ENCODE measurements around the gene SPACA6.

The SPACA6 gene

DNA sequence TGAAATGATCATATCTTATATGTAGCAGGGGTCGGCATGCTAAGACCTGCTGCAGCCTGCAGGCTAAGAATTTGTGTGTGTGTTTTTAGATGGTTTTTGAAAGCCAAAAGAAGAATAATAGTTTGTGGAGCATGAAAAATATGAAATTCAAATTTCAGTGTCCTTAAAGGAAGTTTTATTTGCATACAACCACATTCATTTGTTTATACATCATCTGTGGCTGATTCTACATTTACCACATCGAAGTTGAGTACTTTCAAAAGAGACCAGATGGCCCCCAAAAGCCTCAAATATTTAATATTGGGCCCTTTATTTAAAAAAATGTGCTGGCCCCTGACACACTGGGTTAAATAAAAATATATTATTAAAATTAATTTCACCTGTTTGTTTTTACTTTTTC lies 29.4 kb downstream of the SPACA6 start:
- TF ChIP-seq, protein P1, sequence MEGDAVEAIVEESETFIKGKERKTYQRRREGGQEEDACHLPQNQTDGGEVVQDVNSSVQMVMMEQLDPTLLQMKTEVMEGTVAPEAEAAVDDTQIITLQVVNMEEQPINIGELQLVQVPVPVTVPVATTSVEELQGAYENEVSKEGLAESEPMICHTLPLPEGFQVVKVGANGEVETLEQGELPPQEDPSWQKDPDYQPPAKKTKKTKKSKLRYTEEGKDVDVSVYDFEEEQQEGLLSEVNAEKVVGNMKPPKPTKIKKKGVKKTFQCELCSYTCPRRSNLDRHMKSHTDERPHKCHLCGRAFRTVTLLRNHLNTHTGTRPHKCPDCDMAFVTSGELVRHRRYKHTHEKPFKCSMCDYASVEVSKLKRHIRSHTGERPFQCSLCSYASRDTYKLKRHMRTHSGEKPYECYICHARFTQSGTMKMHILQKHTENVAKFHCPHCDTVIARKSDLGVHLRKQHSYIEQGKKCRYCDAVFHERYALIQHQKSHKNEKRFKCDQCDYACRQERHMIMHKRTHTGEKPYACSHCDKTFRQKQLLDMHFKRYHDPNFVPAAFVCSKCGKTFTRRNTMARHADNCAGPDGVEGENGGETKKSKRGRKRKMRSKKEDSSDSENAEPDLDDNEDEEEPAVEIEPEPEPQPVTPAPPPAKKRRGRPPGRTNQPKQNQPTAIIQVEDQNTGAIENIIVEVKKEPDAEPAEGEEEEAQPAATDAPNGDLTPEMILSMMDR (IDR thresholded peaks at IDR 0.05; ENCODE audit: low read depth, low read length, missing control alignments), result no peak
- no peak for DNase-seq (ENCODE audit: low read depth)

DNA sequence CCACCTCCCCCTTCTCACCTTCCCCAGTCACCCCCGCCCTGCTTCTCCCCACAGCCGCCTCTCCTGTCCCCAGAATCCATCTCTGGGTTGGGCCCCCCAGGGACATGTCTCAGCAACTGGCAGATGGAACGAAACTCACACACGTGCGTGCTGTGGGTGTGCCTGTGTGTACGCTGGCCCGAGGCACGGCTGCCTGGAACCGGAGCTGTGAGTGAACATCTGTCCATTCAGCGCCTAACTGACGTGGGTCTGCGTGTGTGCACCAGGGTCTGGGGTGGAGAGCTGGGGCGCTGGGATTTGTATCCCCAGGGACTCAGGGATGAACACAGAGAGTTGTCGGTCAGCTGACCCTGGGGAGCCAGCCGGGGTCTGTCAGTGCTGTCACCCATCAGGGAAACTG lies 31.4 kb downstream of the SPACA6 start:
- H3K4me3 ChIP-seq (ENCODE audit: low read depth, low read length), result no peak overlapping the region
- TF ChIP-seq, protein P1 (IDR thresholded peaks at IDR 0.05; ENCODE audit: low read depth, low read length, missing control alignments), result no peak
- DNase-seq (ENCODE audit: low read depth), result no peak

More for the DNA sequence above, 29.4 kb downstream of the SPACA6 start:
- H3K4me3 ChIP-seq (ENCODE audit: low read depth, low read length), result no peak overlapping the region

GRCh38 chr19:51726049-51726448 lies 32.9 kb downstream of the SPACA6 start:
- no peak overlapping the region for H3K4me3 ChIP-seq (ENCODE audit: low read depth, low read length)
- TF ChIP-seq, protein P1 (IDR thresholded peaks at IDR 0.05; ENCODE audit: low read depth, low read length, missing control alignments), result no peak
- no peak for DNase-seq (ENCODE audit: low read depth)

DNA sequence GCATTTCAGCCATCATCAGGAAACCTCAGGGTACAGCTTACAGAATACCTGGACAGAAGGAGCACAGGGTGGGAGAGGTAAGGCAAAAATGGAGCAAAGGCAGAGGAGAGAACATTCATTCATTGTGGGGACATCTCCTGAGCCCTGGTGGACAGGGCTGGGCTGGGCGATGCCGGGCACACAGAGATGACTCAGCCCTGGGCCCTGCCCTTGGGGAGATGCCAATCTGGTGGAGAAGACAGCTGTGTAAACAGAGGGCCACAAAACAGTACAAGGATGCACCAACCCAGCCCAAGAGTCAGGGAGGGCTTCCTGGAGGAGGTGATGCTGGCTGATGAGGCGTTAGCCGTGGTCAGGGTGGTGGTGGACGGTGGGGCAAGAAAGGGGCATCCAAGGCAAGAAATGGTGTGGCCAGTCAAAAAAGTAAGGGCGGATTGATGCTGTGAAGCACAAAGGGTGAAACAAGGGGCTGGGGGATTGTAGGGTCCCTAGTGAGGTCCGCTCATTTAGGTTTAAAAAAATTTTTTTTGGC lies 34.3 kb downstream of the SPACA6 start:
- no peak overlapping the region for H3K4me3 ChIP-seq (ENCODE audit: low read depth, low read length)
- TF ChIP-seq, protein P1 (IDR thresholded peaks at IDR 0.05; ENCODE audit: low read depth, low read length, missing control alignments), result no peak
- DNase-seq (ENCODE audit: low read depth), result no peak

DNA sequence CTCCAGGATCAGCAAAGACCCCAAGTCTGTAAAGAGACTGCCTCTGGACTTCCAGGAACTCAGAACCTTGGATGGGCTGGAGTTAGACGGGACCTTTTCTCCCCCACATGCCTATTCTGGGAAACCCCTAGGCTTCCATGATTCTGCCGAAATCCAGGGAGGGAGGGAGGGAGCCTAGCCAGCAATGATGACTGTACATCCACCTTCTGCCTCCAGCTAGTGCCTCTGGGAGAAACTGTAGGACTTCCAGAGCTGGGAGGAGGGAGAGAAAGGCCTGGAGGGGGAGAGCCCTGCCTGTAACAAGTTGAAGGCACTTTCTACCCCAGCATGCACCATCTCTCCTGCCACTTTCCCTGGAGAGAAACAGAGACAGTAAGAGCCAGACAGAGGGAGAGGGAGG lies 36.7 kb downstream of the SPACA6 start:
- no peak for DNase-seq (ENCODE audit: low read depth)
- no peak overlapping the region for H3K4me3 ChIP-seq (ENCODE audit: low read depth, low read length)
- TF ChIP-seq, protein P1 (IDR thresholded peaks at IDR 0.05; ENCODE audit: low read depth, low read length, missing control alignments), result no peak

GRCh38 chr19:51733742-51734522 lies 40.8 kb downstream of the SPACA6 start:
- DNase-seq (ENCODE audit: low read depth), result no peak
- no peak overlapping the region for H3K4me3 ChIP-seq (ENCODE audit: low read depth, low read length)
- TF ChIP-seq, protein P1 (IDR thresholded peaks at IDR 0.05; ENCODE audit: low read depth, low read length, missing control alignments), result no peak
